ENCODE results near the gene CASK.

CASK gene

DNA sequence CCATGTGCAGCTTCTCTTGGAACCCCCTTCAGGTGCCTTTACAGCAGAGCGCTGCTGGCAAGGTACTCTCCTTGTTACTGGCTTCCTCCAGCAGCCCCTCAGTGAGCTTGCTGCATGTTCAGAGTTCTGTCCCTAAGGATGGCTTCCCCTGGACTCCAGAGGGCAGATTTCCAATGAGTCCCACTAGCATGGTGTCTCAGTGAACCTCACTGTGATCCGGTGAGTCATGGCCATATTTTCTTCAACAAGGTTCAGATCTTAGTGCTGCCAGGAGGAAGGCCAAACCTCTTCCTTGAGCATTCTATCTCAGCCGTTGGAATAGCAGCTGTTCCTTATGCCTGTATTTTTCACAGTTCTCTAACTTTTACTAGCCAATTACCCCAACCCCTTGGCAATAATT is 98.8 kb downstream of the CASK start:
- no peak for DNase-seq

- DNase-seq: no peak
These were observed 100.0 kb downstream of the CASK start for GRCh38 chrX:41823402-41823801.

DNA sequence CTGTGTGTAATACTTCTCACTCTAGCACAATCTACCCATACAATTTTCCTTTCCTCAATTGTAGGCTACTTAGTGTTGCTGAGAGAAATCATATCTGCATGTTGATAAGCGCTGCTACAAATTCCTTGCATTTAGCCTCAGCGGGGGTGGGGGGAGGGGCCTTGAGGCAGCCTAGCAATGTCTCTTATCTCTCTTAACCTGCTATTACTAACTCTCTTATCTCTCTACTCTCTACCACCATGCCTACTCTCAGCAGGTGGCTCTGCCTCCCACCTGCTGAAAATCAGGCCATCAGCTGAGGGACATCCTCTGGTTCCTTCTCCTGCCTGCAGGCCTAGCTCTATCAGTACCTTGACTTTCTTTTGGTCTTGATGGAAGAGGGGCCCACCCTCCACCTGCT is 100.5 kb downstream of the CASK start:
- DNase-seq: no peak

- no peak for DNase-seq
These were observed 115.3 kb downstream of the CASK start for GRCh38 chrX:41808047-41808446.

- peak; percentile 39 for DNase-seq
These were observed 120.4 kb downstream of the CASK start for GRCh38 chrX:41802958-41803357.

- DNase-seq: no peak
These were observed 123.7 kb downstream of the CASK start for GRCh38 chrX:41799661-41800060.

DNA sequence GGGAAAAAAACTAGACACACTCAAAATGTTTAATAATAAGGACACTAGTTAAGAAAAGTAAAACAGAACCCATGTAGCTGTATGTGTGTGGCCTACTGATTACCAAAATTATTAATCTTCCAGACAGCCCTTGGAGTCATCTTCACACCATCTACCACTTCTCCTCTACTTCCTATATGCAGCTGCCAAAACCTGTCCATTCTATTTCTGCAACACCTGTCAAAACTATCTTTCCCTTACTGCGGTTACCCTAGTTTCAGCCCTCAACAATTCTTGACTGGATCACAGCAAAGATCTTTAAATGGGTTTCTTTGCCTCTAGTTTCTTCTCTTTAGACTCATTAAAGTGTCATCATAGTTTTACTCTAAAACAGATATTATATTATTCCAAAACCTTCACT is 126.8 kb downstream of the CASK start:
- no peak for DNase-seq

GRCh38 chrX:41796046-41796445 is 127.3 kb downstream of the CASK start:
- no peak for DNase-seq

GRCh38 chrX:41789374-41789773 is 134.0 kb downstream of the CASK start:
- no peak for DNase-seq

- DNase-seq: peak; percentile 26
These were observed 137.7 kb downstream of the CASK start for GRCh38 chrX:41785685-41786084.

DNA sequence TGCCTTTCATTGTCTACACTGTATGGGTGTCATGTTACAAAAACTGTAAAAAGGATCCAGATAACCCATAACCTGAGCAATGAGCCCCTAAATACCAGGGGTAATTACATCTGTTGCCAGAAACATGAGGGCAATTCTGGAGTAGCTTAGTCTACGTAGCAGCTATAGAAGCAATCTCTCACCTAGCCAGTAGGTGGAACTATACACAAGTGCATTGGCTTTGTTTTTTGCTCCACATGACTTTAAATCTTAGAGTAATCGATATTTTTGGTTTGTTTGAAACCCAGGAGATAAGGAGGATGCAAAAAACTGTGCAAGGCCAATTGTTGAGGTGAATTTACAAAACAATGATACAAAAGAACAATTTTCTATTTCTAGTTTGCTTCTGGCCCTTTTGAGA is 141.9 kb downstream of the CASK start:
- DNase-seq: peak; percentile 71

- no peak for DNase-seq
These were observed 143.4 kb downstream of the CASK start for GRCh38 chrX:41779941-41780340.

- peak; percentile 57 for DNase-seq
These were observed 144.3 kb downstream of the CASK start for GRCh38 chrX:41779030-41779564.

GRCh38 chrX:41761702-41762101 is 161.7 kb downstream of the CASK start:
- no peak for DNase-seq

- peak; percentile 38 for DNase-seq
These were observed 162.2 kb downstream of the CASK start for GRCh38 chrX:41761169-41761568.

GRCh38 chrX:41759817-41760216 is 163.5 kb downstream of the CASK start:
- peak; percentile 34 for DNase-seq

DNA sequence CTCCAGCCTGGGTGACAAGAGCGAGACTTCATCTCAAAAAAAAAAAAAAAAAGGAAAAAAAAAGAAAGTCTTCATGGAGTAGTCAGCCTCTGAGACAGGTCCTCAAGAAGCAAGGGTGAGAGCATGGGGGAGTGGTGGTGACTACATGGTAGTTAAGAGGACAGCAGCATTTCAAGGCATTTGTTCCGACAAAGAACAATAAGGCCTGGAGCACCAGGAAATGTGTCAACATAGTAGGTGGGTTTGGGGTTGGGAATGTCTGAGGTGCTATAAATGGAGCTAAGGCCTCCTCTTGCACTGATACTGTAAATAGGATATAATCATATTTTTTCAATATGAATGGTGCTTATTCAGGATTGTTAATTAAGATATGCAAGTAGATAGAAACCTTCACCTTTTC is 165.0 kb downstream of the CASK start:
- DNase-seq: no peak

DNA sequence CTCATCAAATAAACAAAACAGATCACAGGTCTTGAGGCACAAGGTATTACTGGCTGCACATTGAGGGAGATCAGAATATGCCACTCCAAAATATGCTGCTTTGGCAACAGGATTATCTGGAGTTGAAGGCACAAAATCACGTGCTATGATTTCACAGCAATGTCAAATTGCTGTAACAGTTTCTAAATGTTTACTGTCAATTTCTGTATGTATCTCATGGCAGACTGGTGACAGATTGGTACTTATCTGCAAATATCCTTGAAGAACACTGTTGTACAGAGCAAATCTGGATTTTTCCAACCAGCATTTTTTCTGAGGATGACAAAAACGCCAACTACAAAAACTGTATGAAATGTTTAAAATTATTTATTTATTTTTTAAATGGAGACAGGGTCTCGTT is 172.6 kb downstream of the CASK start:
- DNase-seq: no peak

DNA sequence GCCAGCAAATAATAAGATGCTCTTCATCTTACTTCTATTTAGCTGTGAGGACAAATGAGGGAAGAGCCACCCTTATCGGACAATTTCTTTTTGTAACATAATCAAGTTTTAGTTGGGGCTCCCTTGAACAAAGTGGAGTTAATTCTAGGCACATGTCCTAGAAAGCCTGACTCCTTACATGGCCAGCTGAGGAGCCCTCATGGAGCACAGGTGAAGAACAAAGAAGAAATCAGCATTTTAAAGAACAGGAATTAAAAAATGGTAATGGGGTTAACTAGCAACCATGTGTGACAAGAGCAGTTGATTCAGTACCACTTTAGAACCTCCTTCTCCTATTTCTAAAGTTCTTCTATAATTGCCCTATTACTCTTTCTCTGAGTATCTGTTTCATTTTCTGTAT is 183.5 kb downstream of the CASK start:
- no peak for DNase-seq

GRCh38 chrX:41737065-41737464 is 186.3 kb downstream of the CASK start:
- DNase-seq: no peak

DNA sequence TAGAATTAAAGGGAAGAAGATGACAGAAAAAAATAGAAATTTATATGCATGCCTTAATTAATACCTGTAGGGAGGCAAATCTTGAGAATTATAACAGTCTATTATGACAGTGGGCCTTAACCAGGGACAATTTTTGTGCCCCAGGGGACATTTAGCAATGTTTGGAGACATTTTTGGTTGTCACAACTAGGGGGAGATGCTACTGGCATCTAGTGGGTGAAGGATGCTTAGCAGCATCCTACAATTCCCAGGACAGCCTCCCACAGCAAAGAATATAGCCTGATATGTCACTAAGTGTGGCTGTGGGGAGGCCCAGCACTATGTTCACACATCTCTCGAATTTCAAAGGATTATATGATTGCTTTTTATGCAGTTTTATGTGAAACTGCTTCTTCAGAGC is 188.8 kb downstream of the CASK start:
- DNase-seq: peak; percentile 37

DNA sequence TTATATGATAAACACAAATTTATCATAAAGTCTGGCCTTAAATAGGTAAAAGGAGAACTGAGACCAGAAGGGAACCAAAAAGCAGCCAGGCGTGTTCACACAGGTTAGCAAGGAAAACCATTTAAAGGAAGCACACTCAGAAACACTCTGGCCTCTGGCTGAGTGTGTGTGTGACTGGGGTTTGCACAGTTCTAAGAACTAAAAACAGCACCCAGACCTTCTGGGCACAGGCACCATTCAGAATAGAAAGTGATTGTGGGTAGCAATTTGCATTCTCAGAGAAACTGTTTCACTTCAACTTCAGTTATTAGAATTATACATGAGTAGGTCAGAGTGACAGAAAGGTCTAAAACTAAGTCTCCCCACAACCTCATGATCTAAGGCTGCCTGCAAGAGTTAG is 189.4 kb downstream of the CASK start:
- DNase-seq: no peak

DNA sequence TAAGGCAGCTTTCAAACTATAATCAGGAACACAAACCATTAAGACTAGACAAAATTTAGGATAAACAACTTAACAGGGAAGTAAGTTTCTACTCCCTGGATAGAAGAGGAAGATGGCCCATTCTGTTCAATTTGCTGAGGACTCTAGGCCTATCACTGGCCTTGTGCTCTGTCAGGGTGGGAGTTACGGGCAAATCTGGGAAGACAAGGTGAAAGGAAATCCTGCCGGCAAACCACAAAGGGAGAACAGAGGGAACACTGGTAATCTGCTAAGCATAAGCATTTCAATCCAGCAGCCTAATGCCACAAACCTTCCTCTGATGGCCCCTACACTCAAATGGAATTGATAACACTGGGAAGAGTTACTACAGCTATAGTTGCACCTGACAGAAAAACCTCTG is 191.1 kb downstream of the CASK start:
- DNase-seq: no peak

- DNase-seq: no peak
These were observed 193.3 kb downstream of the CASK start for GRCh38 chrX:41730081-41730480.

- DNase-seq: no peak
These were observed 195.2 kb downstream of the CASK start for GRCh38 chrX:41728125-41728524.

DNA sequence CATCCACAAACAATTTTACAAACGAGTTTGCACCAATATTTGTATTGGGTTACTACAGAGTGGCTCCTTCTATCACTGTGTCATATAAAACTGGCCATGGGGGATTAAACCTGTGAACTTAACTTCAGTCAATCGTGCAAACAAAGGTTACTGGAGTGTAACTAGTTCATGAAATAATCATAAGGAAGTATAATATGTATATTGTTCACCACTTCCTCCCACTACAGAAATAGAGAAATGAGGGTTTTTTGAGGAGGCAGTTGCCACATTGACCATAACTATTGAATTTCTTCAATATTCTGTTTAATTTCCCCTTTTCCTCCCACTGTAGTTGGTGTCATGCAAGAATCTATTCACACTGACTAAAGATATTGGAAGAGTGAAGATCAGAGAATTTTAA is 199.5 kb downstream of the CASK start, which contains the start of gene GPR82:
Gene GPR82, plus strand, starts transcription at position 356 of the 400 bp plus-strand sequence. CDS start 2,846 bp downstream, outside the sequence.
- no peak for DNase-seq
